ENCODE data around the gene SEC14L1.

SEC14L1 gene

GRCh38 chr17:77140166-77140877 is 447 bp upstream of the SEC14L1 start (continued):
- TF ChIP-seq ZBTB6 (tag by site-specific recombination; IDR thresholded peaks at IDR 0.05) (0 out of 2 replicates have a peak, but pooled peaks have one; percentile 5), CTCF (tag by site-specific recombination; IDR thresholded peaks at IDR 0.05) (peak; percentile 24; the same call in 1 of the 2 replicates), ELK4 (IDR thresholded peaks at IDR 0.05; ENCODE audit: borderline replicate concordance, low read depth, low read length) (no peak), ZNF426 (tag by site-specific recombination; IDR thresholded peaks at IDR 0.05) (no peak), ZNF148 (tag by site-specific recombination; IDR thresholded peaks at IDR 0.05; ENCODE audit: borderline replicate concordance) (no peak), ZNF10 (tag by site-specific recombination; IDR thresholded peaks at IDR 0.05) (0 out of 2 replicates have a peak, but pooled peaks have one; percentile 37), ZBTB1 (tag by site-specific recombination; IDR thresholded peaks at IDR 0.05) (peak; percentile 78; the same call in 1 of the 2 replicates), GFI1B (tag by site-specific recombination; IDR thresholded peaks at IDR 0.05) (0 out of 2 replicates have a peak, but pooled peaks have one; percentile 54), ZNF776 (tag by site-specific recombination; IDR thresholded peaks at IDR 0.05; ENCODE audit: borderline replicate concordance) (no peak), SETDB1 (IDR thresholded peaks at IDR 0.05; ENCODE audit: insufficient read length, low read length) (no peak), ZNF830 (tag by site-specific recombination; IDR thresholded peaks at IDR 0.05; ENCODE audit: low read depth) (no peak), ZNF184 (tag by site-specific recombination; IDR thresholded peaks at IDR 0.05) (no peak), ZNF571 (tag by site-specific recombination; IDR thresholded peaks at IDR 0.05) (no peak), ZNF202 (tag by site-specific recombination; IDR thresholded peaks at IDR 0.05; ENCODE audit: borderline replicate concordance) (no peak), ZNF138 (tag by site-specific recombination; IDR thresholded peaks at IDR 0.05; ENCODE audit: borderline replicate concordance) (no peak), ZNF626 (tag by site-specific recombination; IDR thresholded peaks at IDR 0.05) (no peak), KLF17 (tag by site-specific recombination; IDR thresholded peaks at IDR 0.05) (no peak; the same call in 1 of the 2 replicates), ZNF223 (tag by site-specific recombination; IDR thresholded peaks at IDR 0.05) (no peak), ZNF112 (tag by site-specific recombination; IDR thresholded peaks at IDR 0.05) (no peak), ZNF623 (tag by site-specific recombination; IDR thresholded peaks at IDR 0.05) (no peak), ZNF214 (tag by site-specific recombination; IDR thresholded peaks at IDR 0.05; ENCODE audit: borderline replicate concordance) (no peak), ZNF350 (tag by site-specific recombination; IDR thresholded peaks at IDR 0.05) (no peak), ZNF530 (tag by site-specific recombination; IDR thresholded peaks at IDR 0.05; ENCODE audit: low read depth) (no peak), ZNF449 (tag by site-specific recombination; IDR thresholded peaks at IDR 0.05) (peak; percentile 76; the same call in 1 of the 2 replicates)
- TF ChIP-seq, protein P1, sequence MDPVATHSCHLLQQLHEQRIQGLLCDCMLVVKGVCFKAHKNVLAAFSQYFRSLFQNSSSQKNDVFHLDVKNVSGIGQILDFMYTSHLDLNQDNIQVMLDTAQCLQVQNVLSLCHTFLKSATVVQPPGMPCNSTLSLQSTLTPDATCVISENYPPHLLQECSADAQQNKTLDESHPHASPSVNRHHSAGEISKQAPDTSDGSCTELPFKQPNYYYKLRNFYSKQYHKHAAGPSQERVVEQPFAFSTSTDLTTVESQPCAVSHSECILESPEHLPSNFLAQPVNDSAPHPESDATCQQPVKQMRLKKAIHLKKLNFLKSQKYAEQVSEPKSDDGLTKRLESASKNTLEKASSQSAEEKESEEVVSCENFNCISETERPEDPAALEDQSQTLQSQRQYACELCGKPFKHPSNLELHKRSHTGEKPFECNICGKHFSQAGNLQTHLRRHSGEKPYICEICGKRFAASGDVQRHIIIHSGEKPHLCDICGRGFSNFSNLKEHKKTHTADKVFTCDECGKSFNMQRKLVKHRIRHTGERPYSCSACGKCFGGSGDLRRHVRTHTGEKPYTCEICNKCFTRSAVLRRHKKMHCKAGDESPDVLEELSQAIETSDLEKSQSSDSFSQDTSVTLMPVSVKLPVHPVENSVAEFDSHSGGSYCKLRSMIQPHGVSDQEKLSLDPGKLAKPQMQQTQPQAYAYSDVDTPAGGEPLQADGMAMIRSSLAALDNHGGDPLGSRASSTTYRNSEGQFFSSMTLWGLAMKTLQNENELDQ (tag by site-specific recombination; IDR thresholded peaks at IDR 0.05; ENCODE audit: low read depth): no peak
- TF ChIP-seq, protein P2, sequence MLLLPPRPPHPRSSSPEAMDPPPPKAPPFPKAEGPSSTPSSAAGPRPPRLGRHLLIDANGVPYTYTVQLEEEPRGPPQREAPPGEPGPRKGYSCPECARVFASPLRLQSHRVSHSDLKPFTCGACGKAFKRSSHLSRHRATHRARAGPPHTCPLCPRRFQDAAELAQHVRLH (tag by site-specific recombination; IDR thresholded peaks at IDR 0.05): peak; percentile 45; the same call in 1 of the 2 replicates
